ENCODE measurements around the gene DOCK6. TPM values are rescaled to one million over a fixed set of nuclear protein-coding genes. Genes with fewer than 3 reads are reported as not detected.
A peak's percentile ranks its signal among the peaks of the same experiment; 100 is the strongest.

DOCK6 gene
- total and polyA plus RNA-seq, 11 donors: 21.6 to 57.8 (median 38.5) TPM

- intact Hi-C loops (cut with DNase I): no loop called here
- Histone ChIP-seq H3K4me1 (peaks cover 0 to 27% (median 8%) of the 10 kb centered on the region in 12 donors), H3K36me3 (no peaks in the 10 kb centered on the region), H3K27ac (no peak overlapping the region), H3K9me3 (no peaks in the 10 kb centered on the region), H3K4me3 (no peak overlapping the region), H3K27me3 (peaks cover 0 to 18% (median 0%) of the 10 kb centered on the region in 9 donors)
- TF ChIP-seq, protein P1, sequence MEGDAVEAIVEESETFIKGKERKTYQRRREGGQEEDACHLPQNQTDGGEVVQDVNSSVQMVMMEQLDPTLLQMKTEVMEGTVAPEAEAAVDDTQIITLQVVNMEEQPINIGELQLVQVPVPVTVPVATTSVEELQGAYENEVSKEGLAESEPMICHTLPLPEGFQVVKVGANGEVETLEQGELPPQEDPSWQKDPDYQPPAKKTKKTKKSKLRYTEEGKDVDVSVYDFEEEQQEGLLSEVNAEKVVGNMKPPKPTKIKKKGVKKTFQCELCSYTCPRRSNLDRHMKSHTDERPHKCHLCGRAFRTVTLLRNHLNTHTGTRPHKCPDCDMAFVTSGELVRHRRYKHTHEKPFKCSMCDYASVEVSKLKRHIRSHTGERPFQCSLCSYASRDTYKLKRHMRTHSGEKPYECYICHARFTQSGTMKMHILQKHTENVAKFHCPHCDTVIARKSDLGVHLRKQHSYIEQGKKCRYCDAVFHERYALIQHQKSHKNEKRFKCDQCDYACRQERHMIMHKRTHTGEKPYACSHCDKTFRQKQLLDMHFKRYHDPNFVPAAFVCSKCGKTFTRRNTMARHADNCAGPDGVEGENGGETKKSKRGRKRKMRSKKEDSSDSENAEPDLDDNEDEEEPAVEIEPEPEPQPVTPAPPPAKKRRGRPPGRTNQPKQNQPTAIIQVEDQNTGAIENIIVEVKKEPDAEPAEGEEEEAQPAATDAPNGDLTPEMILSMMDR (IDR thresholded peaks at IDR 0.05): no peak
- no peak for TF ChIP-seq POLR2A (IDR thresholded peaks at IDR 0.05)
- ATAC-seq (no peak), DNase-seq (no peak)
- 78 to 88% (median 84%) methylated on average over 5 of the region's 5 CpGs for WGBS, 4 donors
Observed at GRCh38 chr19:11273989-11274388, 11.7 kb upstream of the DOCK6 start.

DNA sequence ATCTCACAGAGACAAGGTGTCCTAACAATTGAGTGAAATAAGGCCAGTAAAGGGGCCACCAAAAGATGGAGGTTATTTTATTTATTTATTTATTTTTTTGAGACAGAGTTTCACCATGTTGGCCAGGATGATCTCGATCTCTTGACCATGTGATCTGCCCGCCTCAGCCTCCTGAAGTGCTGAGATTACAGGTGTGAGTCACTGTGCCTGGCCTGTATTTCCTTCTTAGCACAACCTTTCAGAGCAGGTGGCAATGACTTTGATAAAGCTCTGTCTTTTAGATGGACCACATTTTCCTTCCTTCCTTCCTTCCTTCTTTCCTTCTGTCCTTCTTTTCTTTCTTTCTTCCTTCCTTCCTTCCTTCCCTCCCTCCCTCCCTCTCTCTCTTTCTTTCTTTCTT is 11.0 kb upstream of the DOCK6 start:
- DNase-seq: no peak

DNA sequence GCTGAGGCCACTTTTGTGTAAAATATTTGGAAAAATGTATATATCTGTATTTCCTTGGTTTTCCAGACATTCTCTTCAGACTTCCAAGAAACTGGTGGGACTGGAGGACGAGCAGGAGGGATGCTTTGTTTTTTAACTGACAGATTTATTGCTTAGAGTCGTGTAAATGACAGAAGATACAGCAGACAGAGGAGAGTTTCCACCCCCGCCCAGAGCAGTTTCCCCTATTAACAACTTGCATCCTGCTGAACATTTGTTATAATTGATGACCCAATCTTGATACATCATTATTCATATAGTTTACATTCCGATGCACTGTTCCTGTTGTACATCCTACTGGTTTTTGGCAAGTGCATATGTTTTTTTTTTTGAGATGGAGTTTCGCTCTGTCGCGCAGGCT is 7.1 kb upstream of the DOCK6 start:
- TF ChIP-seq, protein P1 (IDR thresholded peaks at IDR 0.05): no peak
- TF ChIP-seq POLR2A (IDR thresholded peaks at IDR 0.05): no peak
- peaks cover 4 to 44% (median 22%) of the 10 kb centered on the region in 12 donors for H3K4me1 ChIP-seq
- H3K4me3 ChIP-seq: no peak overlapping the region
- WGBS, 4 donors: 33 to 62% (median 52%) methylated on average over 7 of the region's 7 CpGs
- intact Hi-C loops (cut with DNase I): no loop called here
- no peaks in the 10 kb centered on the region for H3K9me3 ChIP-seq
- H3K27ac ChIP-seq: peak overlapping the region; percentile 66 to 92 (median 80)
- ATAC-seq: peak in 1 of 4 donors; percentile 6
- DNase-seq: no peak
- peaks cover 0 to 3% (median 0%) of the 10 kb centered on the region in 9 donors for H3K27me3 ChIP-seq
- no peaks in the 10 kb centered on the region for H3K36me3 ChIP-seq

More for the DNA sequence above, 11.0 kb upstream of the DOCK6 start:
- no peak for TF ChIP-seq POLR2A (IDR thresholded peaks at IDR 0.05)
- TF ChIP-seq, protein P1 (IDR thresholded peaks at IDR 0.05): no peak
- H3K27me3 ChIP-seq: peaks cover 0 to 18% (median 0%) of the 10 kb centered on the region in 9 donors
- H3K36me3 ChIP-seq: no peaks in the 10 kb centered on the region
- peak overlapping the region in 8 of 12 donors; percentile 40 to 77 (median 60) for H3K27ac ChIP-seq
- peaks cover 1 to 27% (median 14%) of the 10 kb centered on the region in 12 donors for H3K4me1 ChIP-seq
- intact Hi-C loops (cut with DNase I): no loop called here
- H3K4me3 ChIP-seq: no peak overlapping the region
- no peaks in the 10 kb centered on the region for H3K9me3 ChIP-seq
- ATAC-seq: no peak
- WGBS, 4 donors: 83 to 91% (median 87%) methylated on average over 2 of the region's 2 CpGs

DNA sequence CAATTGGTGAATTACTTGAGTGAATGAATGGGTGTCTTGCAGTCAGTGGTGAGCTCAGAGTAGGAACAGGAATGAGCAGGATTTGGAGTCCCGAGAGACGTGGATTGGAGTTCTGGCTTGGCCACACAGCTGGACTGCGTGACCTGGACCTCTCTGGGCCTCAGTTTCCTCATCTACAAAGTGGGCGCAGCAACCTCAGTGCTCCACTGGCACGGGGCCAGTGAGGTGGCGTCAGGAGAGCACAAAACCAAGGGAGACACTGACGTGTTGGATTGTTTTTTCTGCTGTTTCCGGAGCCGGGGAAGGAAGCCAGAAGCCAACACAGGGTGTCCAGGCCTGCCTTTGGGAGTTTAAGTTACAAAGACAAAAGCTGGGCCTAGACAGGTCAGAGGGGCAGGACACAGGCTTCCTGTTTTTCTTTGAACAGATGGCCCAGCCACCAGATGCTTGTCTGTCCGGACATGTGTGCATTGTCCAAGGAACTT is 6.5 kb upstream of the DOCK6 start:
- WGBS, 4 donors: 36 to 47% (median 38%) methylated on average over 8 to 10 of the region's 10 CpGs
- Histone ChIP-seq H3K4me3 (no peak overlapping the region), H3K27ac (peak overlapping the region; percentile 66 to 92 (median 80)), H3K36me3 (no peaks in the 10 kb centered on the region), H3K9me3 (no peaks in the 10 kb centered on the region), H3K4me1 (peaks cover 4 to 50% (median 26%) of the 10 kb centered on the region in 12 donors), H3K27me3 (peaks cover 0 to 3% (median 0%) of the 10 kb centered on the region in 9 donors)
- intact Hi-C loops (cut with DNase I): no loop called here
- TF ChIP-seq POLR2A (IDR thresholded peaks at IDR 0.05): no peak
- TF ChIP-seq, protein P1 (IDR thresholded peaks at IDR 0.05): no peak
- ATAC-seq (peak; percentile 86 to 89 (median 88)), DNase-seq (peak; percentile 88 to 92 (median 88))
